GM19395 (cell line): ENCODE data around the gene PDIA6.

Experiments
- ATAC-seq: cut with Tn5 transposase; IDR thresholded peaks from one replicate; pipeline ENCODE4 v1.9.1; 2021; ENCODE audit warnings: mild to moderate bottlenecking, moderate library complexity; ENCODE audit not compliant: unreplicated experiment

Gene PDIA6

GRCh38 chr2:10812362-10813162, at the start of gene PDIA6:
TSS of gene PDIA6 (minus strand) at chr2:10812785. CDS start at chr2:10812696, 89 bp downstream.
- peak; percentile 81 for ATAC-seq

- ATAC-seq: no peak
Measured at GRCh38 chr2:10862330-10862729, 49.7 kb upstream of the PDIA6 start.

GRCh38 chr2:10861765-10862164, 49.2 kb upstream of the PDIA6 start:
- ATAC-seq: no peak

GRCh38 chr2:10860814-10861325, 48.3 kb upstream of the PDIA6 start:
- no peak for ATAC-seq

GRCh38 chr2:10860081-10860813, 47.7 kb upstream of the PDIA6 start:
- ATAC-seq: no peak

- ATAC-seq: no peak
Measured at GRCh38 chr2:10859278-10859677, 46.7 kb upstream of the PDIA6 start.

- ATAC-seq: no peak
Measured at GRCh38 chr2:10848541-10848940, 36.0 kb upstream of the PDIA6 start.

GRCh38 chr2:10847008-10847407, 34.4 kb upstream of the PDIA6 start:
- no peak for ATAC-seq

GRCh38 chr2:10846110-10846861, 33.7 kb upstream of the PDIA6 start:
- no peak for ATAC-seq

- ATAC-seq: no peak
Measured at GRCh38 chr2:10845640-10846039, 33.1 kb upstream of the PDIA6 start.

- ATAC-seq: no peak
Measured at GRCh38 chr2:10844097-10844496, 31.5 kb upstream of the PDIA6 start.

- ATAC-seq: no peak
Measured at GRCh38 chr2:10842506-10842905, 29.9 kb upstream of the PDIA6 start.

- no peak for ATAC-seq
Measured at GRCh38 chr2:10841547-10842219, 29.1 kb upstream of the PDIA6 start.

- no peak for ATAC-seq
Measured at GRCh38 chr2:10839813-10840212, 27.2 kb upstream of the PDIA6 start.

GRCh38 chr2:10838734-10839133, 26.1 kb upstream of the PDIA6 start:
- ATAC-seq: no peak

GRCh38 chr2:10837298-10838266, 25.0 kb upstream of the PDIA6 start:
- no peak for ATAC-seq

GRCh38 chr2:10835052-10835970, 22.7 kb upstream of the PDIA6 start:
- ATAC-seq: peak; percentile 83

- no peak for ATAC-seq
Measured at GRCh38 chr2:10834068-10834655, 21.6 kb upstream of the PDIA6 start.
